IgD-negative memory B cell (primary cell): ENCODE data around the gene COIL. TPM values are rescaled to one million over a fixed set of nuclear protein-coding genes. Genes with fewer than 3 reads are reported as not detected.

Experiments used
- H3K27ac Mint-ChIP-seq, 3 donors: one replicate each; pipeline ENCODE4 v1.8.0; 2020 to 2022; ENCODE audit warnings: mild to moderate bottlenecking in 3 of 3, mixed read lengths in 3 of 3, moderate library complexity in 1 of 3
- H3K27me3 Mint-ChIP-seq: one replicate; pipeline ENCODE4 v1.8.0; 2021; ENCODE audit warnings: mixed read lengths
- H3K36me3 Mint-ChIP-seq: one replicate; pipeline ENCODE4 v1.8.0; 2020; ENCODE audit warnings: mild to moderate bottlenecking, mixed read lengths
- H3K4me1 Mint-ChIP-seq, 3 donors: one replicate each; pipeline ENCODE4 v1.8.0; 2020 to 2022; ENCODE audit warnings: mixed read lengths in 3 of 3, mild to moderate bottlenecking in 1 of 3
- H3K4me3 Mint-ChIP-seq, 4 donors: one replicate each; pipeline ENCODE4 v1.8.0; 2020 to 2022; ENCODE audit warnings: mild to moderate bottlenecking in 4 of 4, mixed read lengths in 4 of 4, moderate library complexity in 3 of 4
- H3K9me3 Mint-ChIP-seq, 3 donors: one replicate each; pipeline ENCODE4 v1.8.0; 2020 to 2021; ENCODE audit warnings: mixed read lengths in 3 of 3, mild to moderate bottlenecking in 1 of 3
- polyA plus RNA-seq: library from polyadenylated mRNA; unstranded; fragments of 300-500 nt; fragmentation: Illumina TruSeq; gene quantifications from one replicate; pipeline ENCODE4 v1.2.3, GENCODE V29; 2021

The COIL gene
- polyA plus RNA-seq, 1 donor from 2014 or later: 18.5 TPM

DNA sequence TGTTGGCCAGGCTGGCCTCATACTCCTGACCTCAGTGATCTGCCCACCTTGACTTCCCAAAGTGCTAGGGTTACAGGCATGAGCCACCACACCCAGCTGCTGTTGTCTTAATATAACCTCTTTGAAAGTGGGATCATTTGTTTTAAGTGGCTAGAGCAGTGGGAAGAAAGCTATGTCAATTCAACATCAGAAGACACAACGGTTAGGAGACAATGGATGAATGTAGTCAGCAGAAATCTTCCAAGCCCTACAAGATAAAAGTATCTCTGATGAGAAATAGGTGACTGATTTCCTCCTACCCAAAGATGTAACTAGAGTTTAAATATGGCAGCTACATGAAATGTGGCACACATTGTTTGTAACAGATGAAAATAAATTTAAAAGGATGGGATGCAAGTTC, 27.0 kb downstream of the COIL start:
- Mint-ChIP-seq H3K27ac (no peak overlapping the region), H3K4me3 (no peak overlapping the region), H3K36me3 (peaks cover 15% of the 10 kb centered on the region), H3K27me3 (no peaks in the 10 kb centered on the region), H3K9me3 (peaks cover 0 to 4% (median 3%) of the 10 kb centered on the region in 3 donors), H3K4me1 (no peaks in the 10 kb centered on the region)

- peaks cover 0 to 4% (median 3%) of the 10 kb centered on the region in 3 donors for H3K9me3 Mint-ChIP-seq
- no peak overlapping the region for H3K27ac Mint-ChIP-seq
- H3K36me3 Mint-ChIP-seq: peaks cover 15% of the 10 kb centered on the region
- no peak overlapping the region for H3K4me3 Mint-ChIP-seq
- H3K27me3 Mint-ChIP-seq: no peaks in the 10 kb centered on the region
- H3K4me1 Mint-ChIP-seq: no peaks in the 10 kb centered on the region
These were observed 27.6 kb downstream of the COIL start for GRCh38 chr17:56933151-56933745.

DNA sequence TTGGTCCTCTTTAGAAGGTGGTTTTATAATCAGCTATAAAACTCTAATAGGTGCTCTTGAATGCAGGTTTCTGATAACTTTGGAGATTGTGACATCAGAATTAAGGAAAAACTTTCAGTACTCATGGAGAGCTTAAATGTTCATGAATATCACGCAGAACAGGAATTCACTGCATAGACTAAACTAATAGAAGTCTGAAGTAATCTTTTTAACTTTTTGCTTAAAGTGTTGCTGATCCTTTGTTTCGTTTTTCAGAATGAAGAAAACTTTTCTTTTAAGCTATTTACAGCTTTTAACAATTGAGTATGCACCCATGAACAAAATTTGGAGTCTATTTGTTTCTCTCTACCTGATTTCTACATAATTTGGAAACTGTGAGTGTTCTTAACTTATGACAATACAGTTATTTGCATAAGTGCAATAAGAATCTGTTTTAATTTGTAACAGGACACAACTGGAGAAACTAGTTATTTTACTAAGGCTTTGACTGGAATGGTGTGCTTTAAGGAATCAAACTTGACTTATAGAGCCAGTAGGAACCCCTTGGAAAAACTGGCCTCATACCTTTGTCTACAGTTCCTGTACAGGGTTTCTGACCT, 30.0 kb downstream of the COIL start:
- Mint-ChIP-seq H3K27me3 (no peaks in the 10 kb centered on the region), H3K4me3 (no peak overlapping the region), H3K27ac (no peak overlapping the region), H3K9me3 (peaks cover 0 to 4% (median 3%) of the 10 kb centered on the region in 3 donors), H3K4me1 (no peaks in the 10 kb centered on the region), H3K36me3 (peaks cover 12% of the 10 kb centered on the region)

- Mint-ChIP-seq H3K4me1 (no peaks in the 10 kb centered on the region), H3K9me3 (peaks cover 0 to 4% (median 3%) of the 10 kb centered on the region in 3 donors), H3K27ac (no peak overlapping the region), H3K4me3 (no peak overlapping the region), H3K36me3 (peaks cover 10% of the 10 kb centered on the region), H3K27me3 (no peaks in the 10 kb centered on the region)
These were observed 31.4 kb downstream of the COIL start for GRCh38 chr17:56929362-56929969.

GRCh38 chr17:56928586-56928985, 32.3 kb downstream of the COIL start:
- Mint-ChIP-seq H3K27me3 (no peaks in the 10 kb centered on the region), H3K4me3 (no peak overlapping the region), H3K27ac (no peak overlapping the region), H3K4me1 (no peaks in the 10 kb centered on the region), H3K9me3 (peaks cover 0 to 4% (median 3%) of the 10 kb centered on the region in 3 donors), H3K36me3 (peaks cover 8% of the 10 kb centered on the region)

DNA sequence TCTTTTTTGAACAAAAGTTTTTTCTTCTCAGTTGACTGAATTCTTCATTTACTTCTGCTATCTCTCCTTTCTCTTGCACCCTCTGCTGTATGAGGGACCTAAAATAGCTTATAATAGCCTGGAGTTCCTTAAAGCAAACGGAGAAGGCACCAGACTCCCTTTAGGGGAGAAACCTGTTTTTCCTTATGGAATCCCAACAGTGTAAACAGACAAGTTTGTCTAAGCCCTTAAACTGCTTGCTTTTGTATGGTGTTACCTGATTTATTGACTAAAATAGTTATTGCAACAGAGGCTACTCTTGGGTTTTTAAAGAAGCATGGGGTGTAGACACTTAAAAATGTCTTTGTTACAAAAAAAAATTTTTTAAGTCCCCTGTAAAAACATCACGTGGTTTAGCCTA, 34.1 kb downstream of the COIL start:
- Mint-ChIP-seq H3K27me3 (no peaks in the 10 kb centered on the region), H3K4me3 (no peak overlapping the region), H3K36me3 (peaks cover 7% of the 10 kb centered on the region), H3K9me3 (peaks cover 0 to 4% (median 3%) of the 10 kb centered on the region in 3 donors), H3K27ac (no peak overlapping the region), H3K4me1 (no peaks in the 10 kb centered on the region)

- no peaks in the 10 kb centered on the region for H3K27me3 Mint-ChIP-seq
- H3K4me3 Mint-ChIP-seq: no peak overlapping the region
- peaks cover 5% of the 10 kb centered on the region for H3K36me3 Mint-ChIP-seq
- H3K27ac Mint-ChIP-seq: no peak overlapping the region
- peaks cover 0 to 4% (median 3%) of the 10 kb centered on the region in 3 donors for H3K9me3 Mint-ChIP-seq
- H3K4me1 Mint-ChIP-seq: no peaks in the 10 kb centered on the region
These were observed 34.6 kb downstream of the COIL start for GRCh38 chr17:56926270-56926669.

- Mint-ChIP-seq H3K4me1 (no peaks in the 10 kb centered on the region), H3K9me3 (peaks cover 0 to 3% (median 0%) of the 10 kb centered on the region in 3 donors), H3K36me3 (peaks cover 7% of the 10 kb centered on the region), H3K27ac (peak overlapping the region in 1 of 3 donors; percentile 40), H3K4me3 (no peak overlapping the region), H3K27me3 (no peaks in the 10 kb centered on the region)
These were observed 35.8 kb downstream of the COIL start for GRCh38 chr17:56925088-56925487.

DNA sequence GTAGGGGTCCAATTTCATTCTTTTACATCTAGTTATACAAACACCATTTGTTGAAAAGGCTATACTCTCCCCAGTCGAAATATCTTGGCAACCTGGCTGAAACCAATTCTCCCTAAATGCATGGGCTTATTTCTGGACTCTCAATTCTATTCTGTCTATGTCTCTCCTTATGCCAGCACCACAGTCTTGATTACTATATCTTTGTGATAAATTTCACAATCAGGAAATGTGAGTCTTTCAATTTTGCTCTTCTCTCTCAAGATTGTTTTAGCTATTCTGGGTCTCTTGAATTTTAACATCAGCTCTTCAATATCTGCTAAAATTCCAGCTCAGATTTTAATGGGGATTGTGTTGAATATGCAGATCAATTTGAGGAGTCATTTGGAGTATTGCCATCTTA, 41.1 kb downstream of the COIL start:
- Mint-ChIP-seq H3K27me3 (no peaks in the 10 kb centered on the region), H3K4me3 (no peak overlapping the region), H3K27ac (no peak overlapping the region), H3K36me3 (peaks cover 3% of the 10 kb centered on the region), H3K4me1 (peaks cover 7 to 10% (median 8%) of the 10 kb centered on the region in 3 donors), H3K9me3 (peaks cover 0 to 12% (median 1%) of the 10 kb centered on the region in 3 donors)

- Mint-ChIP-seq H3K27ac (no peak overlapping the region), H3K4me1 (peaks cover 7 to 14% (median 12%) of the 10 kb centered on the region in 3 donors), H3K4me3 (no peak overlapping the region), H3K36me3 (peaks cover 3% of the 10 kb centered on the region), H3K9me3 (peaks cover 0 to 12% (median 1%) of the 10 kb centered on the region in 3 donors), H3K27me3 (no peaks in the 10 kb centered on the region)
These were observed 41.9 kb downstream of the COIL start for GRCh38 chr17:56918916-56919315.

DNA sequence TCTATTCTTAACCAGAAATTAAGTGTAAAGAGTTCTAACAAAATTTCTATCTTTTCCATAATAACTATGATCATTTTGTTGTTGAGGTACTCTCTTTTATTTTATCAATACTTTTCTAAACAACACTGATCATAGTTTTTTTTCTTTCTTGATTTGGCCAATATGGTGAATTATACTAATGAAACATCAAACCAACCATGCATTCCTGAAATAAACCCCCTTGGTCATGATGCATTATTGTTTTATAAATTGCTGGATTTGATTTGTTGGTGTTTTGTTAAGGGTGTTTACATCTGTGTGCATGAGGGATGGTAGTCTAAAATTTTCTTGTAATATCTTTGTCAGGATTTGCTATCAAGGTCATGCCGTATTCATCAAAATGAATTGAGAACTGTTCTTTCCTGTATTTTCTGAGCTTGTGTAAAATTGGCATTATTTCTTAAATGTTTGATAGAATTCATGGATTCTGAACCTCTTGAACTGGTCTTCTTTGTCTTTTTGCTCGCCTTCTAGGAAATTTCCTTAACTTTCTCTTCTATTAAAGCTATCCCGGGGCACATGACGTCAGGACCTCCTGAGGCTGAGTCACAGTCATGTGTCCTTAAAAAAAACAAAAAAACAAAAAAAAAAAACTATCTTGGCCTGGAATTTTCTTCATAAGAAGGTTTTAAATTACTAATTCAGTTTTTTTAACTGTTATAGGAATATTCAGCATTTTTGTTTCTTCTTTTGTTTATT, 43.1 kb downstream of the COIL start:
- peaks cover 0 to 12% (median 1%) of the 10 kb centered on the region in 3 donors for H3K9me3 Mint-ChIP-seq
- H3K36me3 Mint-ChIP-seq: peaks cover 2% of the 10 kb centered on the region
- H3K27me3 Mint-ChIP-seq: no peaks in the 10 kb centered on the region
- H3K4me1 Mint-ChIP-seq: peaks cover 7 to 14% (median 12%) of the 10 kb centered on the region in 3 donors
- peak overlapping the region in 1 of 4 donors; percentile 74 for H3K4me3 Mint-ChIP-seq
- no peak overlapping the region for H3K27ac Mint-ChIP-seq

DNA sequence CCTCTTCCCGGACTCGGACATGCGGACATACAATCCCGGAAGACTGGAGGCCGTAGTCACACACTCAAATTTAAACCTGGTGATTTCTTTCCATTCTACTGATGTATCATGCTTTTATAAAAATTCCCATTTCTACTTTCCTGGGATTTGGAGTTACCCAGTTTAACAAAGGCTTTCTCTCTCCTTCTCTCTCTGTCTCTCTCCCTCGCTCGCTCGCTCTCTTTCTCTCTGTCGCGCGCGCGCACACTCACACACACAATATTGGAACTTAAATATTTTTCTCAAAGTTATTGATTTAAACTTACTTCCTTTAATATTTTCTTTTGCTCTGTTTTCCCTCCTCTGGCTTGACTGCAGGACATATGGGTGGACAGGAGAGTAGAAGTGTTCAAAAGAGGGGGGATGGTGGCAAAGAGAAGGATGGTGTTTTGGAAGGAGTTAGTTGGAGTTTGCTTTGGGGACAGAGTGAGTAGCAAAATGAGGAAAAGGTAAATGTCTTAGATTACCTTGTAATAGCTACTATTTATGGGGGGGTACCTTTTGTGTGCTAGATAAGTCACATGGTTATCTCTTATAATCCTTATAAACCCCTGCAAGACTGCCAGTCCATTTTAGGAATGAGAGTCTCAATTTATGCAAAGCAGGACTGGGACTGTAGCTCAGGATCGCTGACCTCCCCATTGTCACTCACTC, 46.1 kb downstream of the COIL start:
- H3K9me3 Mint-ChIP-seq: peaks cover 0 to 10% (median 1%) of the 10 kb centered on the region in 3 donors
- H3K36me3 Mint-ChIP-seq: no peaks in the 10 kb centered on the region
- H3K4me3 Mint-ChIP-seq: peak overlapping the region; percentile 88 to 98 (median 96)
- no peaks in the 10 kb centered on the region for H3K27me3 Mint-ChIP-seq
- H3K27ac Mint-ChIP-seq: peak overlapping the region; percentile 85 to 97 (median 94)
- H3K4me1 Mint-ChIP-seq: peaks cover 31 to 34% (median 31%) of the 10 kb centered on the region in 3 donors

GRCh38 chr17:56913867-56914580, 46.8 kb downstream of the COIL start, which contains the start of gene TRIM25:
Gene TRIM25, minus strand, starts transcription at chr17:56914049. Its CDS starts 61 bp downstream, at chr17:56913988.
- no peaks in the 10 kb centered on the region for H3K36me3 Mint-ChIP-seq
- peaks cover 33 to 38% (median 34%) of the 10 kb centered on the region in 3 donors for H3K4me1 Mint-ChIP-seq
- H3K9me3 Mint-ChIP-seq: peaks cover 0 to 8% (median 1%) of the 10 kb centered on the region in 3 donors
- H3K27ac Mint-ChIP-seq: peak within 1 kb of the TSS; percentile 85 to 97 (median 94)
- H3K4me3 Mint-ChIP-seq: peak within 1 kb of the TSS; percentile 88 to 98 (median 96)
- no peaks in the 10 kb centered on the region for H3K27me3 Mint-ChIP-seq

DNA sequence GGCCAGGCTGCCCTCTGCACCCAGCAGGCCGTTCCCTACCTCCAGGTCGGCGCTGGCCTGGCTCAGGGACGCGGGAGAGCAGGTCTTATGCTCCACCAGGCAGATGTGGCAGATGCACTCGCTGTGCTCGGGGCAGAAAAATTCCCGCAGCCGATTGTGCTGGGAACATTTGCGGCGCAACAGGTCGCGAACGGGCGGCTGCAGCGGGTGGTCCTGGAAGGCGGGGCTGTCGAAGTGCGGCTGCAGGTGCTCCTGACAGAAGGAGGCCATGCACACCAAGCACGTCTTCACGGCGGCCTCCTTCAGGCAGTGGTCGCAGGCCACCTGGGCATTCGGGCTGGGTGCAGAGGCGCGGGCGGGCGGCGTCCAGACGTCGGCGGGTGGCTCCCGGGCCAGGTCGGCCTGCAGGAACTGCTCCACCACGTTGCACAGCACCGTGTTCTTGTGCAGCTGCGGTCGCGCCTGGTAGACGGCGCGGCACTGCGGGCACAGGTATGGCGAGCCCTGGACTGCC, 47.4 kb downstream of the COIL start:
- H3K27me3 Mint-ChIP-seq: no peaks in the 10 kb centered on the region
- peak overlapping the region; percentile 85 to 97 (median 93) for H3K27ac Mint-ChIP-seq
- H3K36me3 Mint-ChIP-seq: no peaks in the 10 kb centered on the region
- peaks cover 0 to 8% (median 1%) of the 10 kb centered on the region in 3 donors for H3K9me3 Mint-ChIP-seq
- peaks cover 35 to 44% (median 40%) of the 10 kb centered on the region in 3 donors for H3K4me1 Mint-ChIP-seq
- H3K4me3 Mint-ChIP-seq: peak overlapping the region; percentile 88 to 98 (median 96)
